TTC549 (cell line): ENCODE data around the gene OR2AP1.
"Not testable (repeated sequence)": the region's sequence is repeated elsewhere in the genome, so short reads cannot be mapped to it uniquely, and the experiment has no call there.

Source experiments
- FAIRE-seq: peaks from 2 replicates; lab custom pipeline; 2012; peaks lifted over from hg19 to GRCh38; lab: Jason Lieb, UNC

OR2AP1 gene

GRCh38 chr12:55572168-55572567, at the start of gene OR2AP1:
Gene OR2AP1, plus strand, starts transcription at chr12:55572468. Its CDS starts 1,947 bp downstream, at chr12:55574415.
- FAIRE-seq = no peak

DNA sequence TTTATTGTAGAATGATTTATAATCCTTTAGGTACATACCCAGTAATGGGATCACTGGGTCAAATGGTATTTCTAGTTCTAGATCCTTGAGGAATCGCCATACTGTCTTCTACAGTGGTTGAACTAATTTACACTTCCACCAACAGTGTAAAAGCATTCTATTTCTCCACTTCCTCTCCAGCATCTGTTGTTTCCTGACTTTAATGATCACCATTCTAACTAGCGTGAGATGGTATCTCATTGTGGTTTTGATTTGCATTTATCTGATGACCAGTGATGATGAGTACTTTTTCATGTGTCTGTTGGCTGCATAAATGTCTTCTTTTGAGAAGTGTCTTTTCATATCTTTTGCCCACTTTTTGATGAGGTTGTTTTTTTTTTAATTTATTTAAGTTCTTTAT, 24.0 kb upstream of the OR2AP1 start:
- not testable (repeated sequence) for FAIRE-seq

GRCh38 chr12:55548756-55549155, 23.5 kb upstream of the OR2AP1 start:
- no peak for FAIRE-seq

- FAIRE-seq = no peak
Observed at GRCh38 chr12:55549302-55549701, 23.0 kb upstream of the OR2AP1 start, which contains the start of gene OR6C4. Gene OR6C4, plus strand, starts transcription at chr12:55549602. Its CDS starts 1,625 bp downstream, at chr12:55551227.

- no peak for FAIRE-seq
Observed at GRCh38 chr12:55554296-55554695, 18.0 kb upstream of the OR2AP1 start.

DNA sequence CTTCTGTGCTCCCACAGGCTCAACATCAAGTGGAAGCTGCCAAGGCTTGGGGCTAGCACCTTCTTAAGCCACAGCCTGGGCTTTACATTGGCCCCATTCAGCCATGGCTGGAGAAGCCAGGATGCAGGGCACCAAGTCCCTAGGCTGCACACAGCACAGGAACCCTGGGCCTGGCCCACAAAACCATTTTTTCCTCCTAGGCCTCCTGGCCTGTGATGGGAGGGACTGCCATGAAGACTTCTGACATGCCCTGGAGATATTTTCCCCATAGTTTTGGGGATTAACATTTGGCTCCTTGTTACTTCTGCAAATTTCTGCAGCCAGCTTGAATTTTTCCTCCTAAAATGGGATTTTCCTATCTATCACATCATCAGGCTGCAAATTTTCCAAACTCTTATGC, 2.2 kb upstream of the OR2AP1 start:
- FAIRE-seq = not testable (repeated sequence)

- not testable (repeated sequence) for FAIRE-seq
Observed at GRCh38 chr12:55570689-55571088, 1.6 kb upstream of the OR2AP1 start.

- no peak for FAIRE-seq
Observed at GRCh38 chr12:55582066-55582465, 9.8 kb downstream of the OR2AP1 start.

GRCh38 chr12:55585817-55586216, 13.5 kb downstream of the OR2AP1 start:
- no peak for FAIRE-seq

DNA sequence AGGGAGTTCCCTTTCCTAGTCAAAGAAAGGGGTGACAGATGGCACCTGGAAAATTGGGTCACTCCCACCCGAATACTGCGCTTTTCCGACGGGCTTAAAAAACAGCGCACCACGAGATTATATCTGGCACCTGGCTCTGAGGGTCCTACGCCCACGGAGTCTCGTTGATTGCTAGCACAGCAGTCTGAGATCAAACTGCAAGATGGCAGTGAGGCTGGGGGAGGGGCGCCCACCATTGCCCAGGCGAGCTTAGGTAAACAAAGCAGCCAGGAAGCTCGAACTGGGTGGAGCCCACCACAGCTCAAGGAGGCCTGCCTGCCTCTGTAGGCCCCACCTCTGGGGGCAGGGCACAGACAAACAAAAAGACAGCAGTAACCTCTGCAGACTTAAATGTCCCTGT, 17.9 kb downstream of the OR2AP1 start:
- FAIRE-seq = not testable (repeated sequence)

GRCh38 chr12:55607821-55608594, 35.7 kb downstream of the OR2AP1 start:
- no peak for FAIRE-seq

- FAIRE-seq = no peak
Observed at GRCh38 chr12:55610598-55610997, 38.3 kb downstream of the OR2AP1 start.

GRCh38 chr12:55612646-55613045, 40.4 kb downstream of the OR2AP1 start:
- no peak for FAIRE-seq

GRCh38 chr12:55614764-55615163, 42.5 kb downstream of the OR2AP1 start:
- no peak for FAIRE-seq

DNA sequence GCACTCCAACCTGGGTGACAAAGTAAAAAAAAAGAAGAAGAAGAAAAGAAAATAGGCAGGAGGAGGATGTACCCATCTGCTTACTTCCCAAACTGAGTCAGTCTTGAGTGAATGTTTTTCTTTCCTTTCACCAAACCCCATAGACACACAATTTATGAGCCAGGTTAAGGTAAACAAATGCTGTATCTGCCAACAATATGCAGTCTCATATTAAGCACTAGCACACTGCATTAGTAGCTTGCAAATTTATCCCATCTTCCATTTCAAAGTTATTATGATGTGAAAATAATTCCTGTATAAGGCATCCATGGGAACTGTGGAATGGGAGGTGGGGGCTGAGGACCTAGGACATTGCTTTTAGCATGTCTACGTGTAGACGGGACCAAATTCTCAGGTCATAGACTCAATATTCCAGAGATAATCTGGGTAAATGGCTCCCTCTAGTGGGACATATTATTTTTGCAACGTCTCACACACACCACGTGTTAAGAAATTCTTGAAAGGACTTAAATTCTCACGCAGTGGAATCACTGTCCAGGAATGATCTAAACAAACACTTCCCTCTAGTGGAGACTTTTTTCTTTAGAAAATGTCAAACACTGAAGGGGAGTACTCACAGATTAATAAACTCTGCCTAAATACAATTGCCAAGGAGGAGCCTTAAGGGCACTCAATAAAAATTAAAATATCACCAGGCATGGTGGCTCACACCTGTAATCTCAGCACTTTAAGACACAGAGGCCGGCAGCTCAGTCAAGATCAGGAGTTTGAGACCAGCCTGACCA, 47.3 kb downstream of the OR2AP1 start:
- peak; percentile 98 for FAIRE-seq

DNA sequence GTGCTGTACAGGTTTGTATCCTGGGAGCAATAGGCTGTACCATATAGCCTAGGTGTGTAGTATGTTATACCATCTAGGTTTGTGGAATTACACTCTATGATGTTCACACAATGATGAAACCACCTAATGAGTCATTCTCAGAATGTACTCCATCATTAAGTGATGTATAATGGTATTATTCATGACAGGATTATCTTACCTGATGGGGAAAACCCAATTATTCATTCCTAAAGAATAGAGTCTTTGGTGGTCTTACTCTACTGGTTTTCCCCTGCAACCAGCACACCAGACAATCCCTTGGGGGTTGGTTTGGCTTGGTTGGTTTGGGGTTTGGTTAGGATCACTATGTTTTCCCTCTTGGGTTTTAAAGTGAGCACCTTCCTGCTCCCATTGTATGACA, 51.8 kb downstream of the OR2AP1 start:
- FAIRE-seq = no peak
